HepG2 (cell line): ENCODE results near the gene CMIP. TPM values are rescaled to one million over a fixed set of nuclear protein-coding genes. Genes with fewer than 3 reads are reported as not detected.

Source experiments
- ATAC-seq: fragments of 200-7000 bp; cut with Tn5 transposase; 3 replicates; pipeline ENCODE4 v1.9.1; 2020; ENCODE audit warnings: mild to moderate bottlenecking, moderate library complexity
- BruUV-seq: library from RNA; stranded (reverse); fragments of 400-500 nt; replicated peaks from 2 replicates; lab custom pipeline; 2021; lab: Mats Ljungman, UMichigan
- CTCF ChIA-PET: fragments of 300-600 bp; formaldehyde crosslinking; extraction: SDS; loops from one replicate; lab custom pipeline; 2021; ENCODE audit warnings: low total read pairs, inconsistent platforms, low intra/inter-chr PET ratio; lab: Yijun Ruan, JAX
- POLR2A ChIA-PET: fragments of 350-600 bp; sonication (Branson Sonifier 250); formaldehyde crosslinking; loops from one replicate; lab custom pipeline; 2020; ENCODE audit warnings: antibody characterized with exemption, inconsistent platforms; lab: Yijun Ruan, JAX
- DNase-seq: peaks from one replicate; pipeline ENCODE4 v3.0.0-alpha.2; 2015; ENCODE audit warnings: low spot score
- FAIRE-seq: peaks from 3 replicates; lab custom pipeline; 2011; peaks lifted over from hg19 to GRCh38; lab: Jason Lieb, UNC
- H2AFZ ChIP-seq: one replicate; pipeline ENCODE4 v1.6.1; 2011; ENCODE audit warnings: low read length, inconsistent platforms
- H3K27ac ChIP-seq: fragments of 300-600 bp; 3 replicates; pipeline ENCODE4 v1.8.0; 2011; ENCODE audit warnings: mixed run types, mild to moderate bottlenecking, mixed read lengths, low read length, inconsistent platforms; ENCODE audit not compliant: insufficient read depth; ENCODE audit errors: extremely low read length
- H3K27me3 ChIP-seq, 2 experiments: fragments of 200-600 bp in 1 of 2; 2 replicates in 1 of 2; 3 replicates in 1 of 2; pipeline versions ENCODE4 v1.6.0 to v1.8.0; 2011; ENCODE audit warnings: low read length in 2 of 2, mild to moderate bottlenecking in 2 of 2, moderate library complexity in 2 of 2, inconsistent platforms in 1 of 2; ENCODE audit not compliant: insufficient read depth in 2 of 2, control insufficient read depth in 1 of 2
- H3K36me3 ChIP-seq, 2 experiments: fragments of 200-600 bp in 1 of 2; replicated peaks in 1 of 2; 2 replicates in 1 of 2; 3 replicates in 1 of 2; pipeline versions ENCODE4 v1.5.1 to v1.8.0; 2011; ENCODE audit warnings: low read length in 2 of 2, inconsistent platforms in 1 of 2; ENCODE audit not compliant: insufficient read depth in 2 of 2, control insufficient read depth in 1 of 2
- H3K4me1 ChIP-seq: 2 replicates; pipeline ENCODE4 v1.5.1; 2012; ENCODE audit warnings: low read length, inconsistent platforms; ENCODE audit not compliant: insufficient read depth
- H3K4me2 ChIP-seq: 2 replicates; pipeline ENCODE4 v1.6.0; 2011; ENCODE audit warnings: low read depth, low read length, inconsistent platforms
- H3K4me3 ChIP-seq, 3 experiments: fragments of 200-600 bp in 1 of 3; sonication (generic), shearing (Covaris generic) in 1 of 3; replicated peaks in 1 of 3; 2 replicates each; pipeline ENCODE4 v1.5.1; 2011 to 2016; ENCODE audit warnings: low read length in 3 of 3, inconsistent platforms in 2 of 3, low read depth in 2 of 3, mild to moderate bottlenecking in 2 of 3, control low read depth in 1 of 3, mixed read lengths in 1 of 3; ENCODE audit not compliant: insufficient read depth in 1 of 3
- H3K79me2 ChIP-seq: one replicate; pipeline ENCODE4 v1.6.1; 2011; ENCODE audit warnings: low read length, inconsistent platforms; ENCODE audit not compliant: insufficient read depth
- H3K9ac ChIP-seq: 2 replicates; pipeline ENCODE4 v1.6.0; 2011; ENCODE audit warnings: mild to moderate bottlenecking, low read depth, low read length, inconsistent platforms; ENCODE audit not compliant: insufficient read depth
- H3K9me3 ChIP-seq: 2 replicates; pipeline ENCODE4 v1.5.1; 2012; ENCODE audit warnings: mild to moderate bottlenecking, low read length
- H4K20me1 ChIP-seq: 2 replicates; pipeline ENCODE4 v1.6.0; 2011; ENCODE audit warnings: inconsistent platforms, mild to moderate bottlenecking, low read length, moderate library complexity; ENCODE audit not compliant: insufficient read depth
- GATAD1 ChIP-seq: IDR thresholded peaks from 2 replicates; pipeline ENCODE4 v1.6.1; 2016; ENCODE audit warnings: missing genetic modification reagents, missing compliant biosample characterization
- HNF4A ChIP-seq: sonication (generic); formaldehyde crosslinking; IDR thresholded peaks from 2 replicates; pipeline ENCODE4 v1.4.0; 2020; ENCODE audit warnings: missing genetic modification reagents
- HOXA3 ChIP-seq: sonication (generic); formaldehyde crosslinking; IDR thresholded peaks from 2 replicates; pipeline ENCODE4 v1.5.0; 2020; ENCODE audit warnings: missing genetic modification reagents
- KLF13 ChIP-seq: sonication (generic); formaldehyde crosslinking; IDR thresholded peaks from 2 replicates; pipeline ENCODE4 v1.4.0; 2020; ENCODE audit warnings: mild to moderate bottlenecking, missing genetic modification reagents
- MXD4 ChIP-seq: IDR thresholded peaks from 2 replicates; pipeline ENCODE4 v1.6.1; 2016; ENCODE audit warnings: mild to moderate bottlenecking, missing biosample characterization, missing genetic modification reagents
- SMARCC2 ChIP-seq: fragments of 450-650 bp; IDR thresholded peaks from 2 replicates; pipeline ENCODE4 v1.6.1; 2017; ENCODE audit warnings: antibody characterized with exemption, mild to moderate bottlenecking
- ZEB1 ChIP-seq: IDR thresholded peaks from 2 replicates; pipeline ENCODE4 v1.6.1; 2012; ENCODE audit warnings: mild to moderate bottlenecking, low read depth, inconsistent platforms; ENCODE audit not compliant: insufficient replicate concordance
- ZNF274 ChIP-seq: sonication (generic); formaldehyde crosslinking; IDR thresholded peaks from 2 replicates; pipeline ENCODE4 v1.5.1; 2020; ENCODE audit warnings: mild to moderate bottlenecking, missing genetic modification reagents
- ZNF3 ChIP-seq: IDR thresholded peaks from 2 replicates; pipeline ENCODE4 v1.7.0; 2017; ENCODE audit warnings: inconsistent platforms
- ZNF354B ChIP-seq: sonication (generic); formaldehyde crosslinking; IDR thresholded peaks from 2 replicates; pipeline ENCODE4 v1.8.0; 2022; ENCODE audit warnings: mild to moderate bottlenecking, missing genetic modification reagents
- ZNF468 ChIP-seq: sonication (generic); formaldehyde crosslinking; IDR thresholded peaks from 2 replicates; pipeline ENCODE4 v1.8.0; 2022; ENCODE audit warnings: mild to moderate bottlenecking, moderate library complexity, missing genetic modification reagents
- ZNF746 ChIP-seq: sonication (generic); formaldehyde crosslinking; IDR thresholded peaks from 2 replicates; pipeline ENCODE4 v1.8.0; 2022; ENCODE audit warnings: mild to moderate bottlenecking, missing genetic modification reagents
- ZNF782 ChIP-seq: sonication (generic); formaldehyde crosslinking; IDR thresholded peaks from 2 replicates; pipeline ENCODE4 v1.4.0; 2020; ENCODE audit warnings: missing genetic modification reagents, mild to moderate bottlenecking, borderline replicate concordance
- WGBS: methylation state at CpG from one replicate; pipeline ENCODE4 v1.1.6; 2017; ENCODE audit warnings: low lambda C conversion rate; 5-methylcytosine and 5-hydroxymethylcytosine counted together
- in situ Hi-C: cut with HindIII; loops from 2 replicates; pipeline ENCODE4 v1.10.0; 2017; ENCODE audit warnings: low pct_unique_long_range_greater_than_20kb; ENCODE audit not compliant: extremely low pct_ligation_motif_present
- intact Hi-C: fragments of 100-400 bp; cut with micrococcal nuclease; formaldehyde crosslinking; loops from one replicate; pipeline ENCODE4 v1.10.0; 2022; ENCODE audit not compliant: unreplicated experiment
- polyA plus RNA-seq, 8 experiments: library from polyadenylated mRNA; depleted of rRNA in 3 of 8; stranded (reverse) in 7 of 8; unstranded in 1 of 8; fragments of >200 nt; fragmentation: Illumina TruSeq in 4 of 8; extraction: Trizol in 4 of 8; gene quantifications; 2 replicates each; pipeline versions ENCODE4 v1.2.1 to v1.2.3, GENCODE V29; 2011 to 2016; ENCODE audit warnings: low read depth in 4 of 8, missing spikeins in 1 of 8, mixed read lengths in 1 of 8; ENCODE audit not compliant: insufficient read depth in 1 of 8
- total RNA-seq, 5 experiments: library from RNA; depleted of rRNA; stranded (reverse); fragments of >200 nt; fragmentation: Illumina TruSeq; extraction: Trizol; gene quantifications; 2 replicates each; pipeline ENCODE4 v1.2.3, GENCODE V29; 2016; ENCODE audit warnings: low read depth in 1 of 5
- TF ChIP-seq, protein P1 (sequence below): sonication (generic); formaldehyde crosslinking; IDR thresholded peaks from 2 replicates; pipeline ENCODE4 v1.4.0; 2020; ENCODE audit warnings: missing genetic modification reagents
- TF ChIP-seq, protein P2 (sequence below): sonication (generic); formaldehyde crosslinking; IDR thresholded peaks from 2 replicates; pipeline ENCODE4 v1.4.0; 2020; ENCODE audit warnings: missing genetic modification reagents, borderline replicate concordance
- TF ChIP-seq, protein P3 (sequence below): IDR thresholded peaks from 2 replicates; pipeline ENCODE4 v1.6.1; 2016; ENCODE audit warnings: control low read depth
- TF ChIP-seq, protein P4 (sequence below): IDR thresholded peaks from 2 replicates; pipeline ENCODE4 v1.6.1; 2016

The CMIP gene
- total and polyA plus RNA-seq, 2 of the 13 experiments (the other 11 are each of a cell fraction or from before 2014, with no cell fraction given), result 10.9 to 18.1 TPM

DNA sequence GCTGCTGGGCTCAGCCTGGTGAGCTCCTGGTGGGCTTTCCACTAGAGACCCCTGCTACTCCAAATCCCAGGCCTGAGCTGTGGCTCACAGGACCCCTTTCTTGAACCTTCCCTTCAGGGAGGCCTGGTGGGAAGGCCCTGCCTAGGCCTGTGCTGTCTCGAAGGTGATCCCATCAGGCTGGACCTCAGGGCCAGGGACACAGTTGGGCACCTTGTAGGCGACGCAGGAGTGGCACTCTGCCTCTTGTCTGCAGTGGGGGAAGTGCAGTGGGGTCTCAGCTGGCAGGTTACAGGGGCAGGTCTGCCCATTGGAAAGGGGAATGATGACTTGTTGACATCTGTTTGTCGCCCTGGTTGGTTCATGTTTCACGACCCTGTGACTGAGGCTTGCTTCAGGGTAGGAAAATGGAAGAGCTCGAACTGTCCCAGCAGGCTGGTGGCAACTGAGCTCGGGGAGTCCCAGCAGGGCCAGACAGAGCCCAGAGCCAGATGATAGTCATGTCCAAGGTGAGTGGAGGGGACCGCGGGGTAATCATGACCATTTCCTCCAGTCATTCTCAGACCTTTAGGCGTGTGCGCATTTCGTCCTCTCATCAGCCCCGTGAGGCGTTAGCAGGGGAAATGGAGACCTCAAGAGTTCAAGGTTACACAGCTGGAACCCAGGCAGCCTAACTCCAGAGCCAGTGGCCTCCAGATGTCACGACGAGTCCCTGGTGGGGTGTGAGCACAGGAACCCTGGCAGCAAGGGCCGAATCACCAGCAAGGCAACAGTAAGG lies 11.3 kb downstream of the CMIP start:
- Histone ChIP-seq H3K4me3 (peak overlapping the region in 1 of 3 experiments; percentile 42; a peak in 1 of 6 replicates), H3K4me2 (peak overlapping the region; percentile 57), H3K9me3 (no peaks in the 10 kb centered on the region), H3K36me3 (peaks cover 12 to 37% of the 10 kb centered on the region in 2 experiments), H3K79me2 (peaks cover 98% of the 10 kb centered on the region), H3K27me3 (no peaks in the 10 kb centered on the region), H3K9ac (peak overlapping the region; percentile 54), H4K20me1 (peaks cover 83% of the 10 kb centered on the region), H3K27ac (peak overlapping the region; percentile 70), H2AFZ (no peak overlapping the region), H3K4me1 (peaks cover 100% of the 10 kb centered on the region)
- no peak for DNase-seq
- intact Hi-C loops, result loop anchor here (2.0 kb wide), 2 partner anchors 79 to 93 kb away; no protein-coding TSS in a partner anchor
- ChIA-PET CTCF (no interaction called here), POLR2A (interaction anchor here (1.0 to 3.5 kb wide), 12 partner anchors 9 to 113 kb away, joined by 3 to 61 read pairs (median 8); no protein-coding TSS in a partner anchor)
- WGBS, result 83% methylated on average over 15 of the region's 17 CpGs
- no peak for ATAC-seq
- in situ Hi-C loops, result no loop called here
- no peak for FAIRE-seq
- no TSS peak for BruUV-seq
- no peak for TF ChIP-seq ZNF746 (CRISPR knock-in tag)
- TF ChIP-seq MXD4 (CRISPR knock-in tag), result no peak
- TF ChIP-seq, protein P1, sequence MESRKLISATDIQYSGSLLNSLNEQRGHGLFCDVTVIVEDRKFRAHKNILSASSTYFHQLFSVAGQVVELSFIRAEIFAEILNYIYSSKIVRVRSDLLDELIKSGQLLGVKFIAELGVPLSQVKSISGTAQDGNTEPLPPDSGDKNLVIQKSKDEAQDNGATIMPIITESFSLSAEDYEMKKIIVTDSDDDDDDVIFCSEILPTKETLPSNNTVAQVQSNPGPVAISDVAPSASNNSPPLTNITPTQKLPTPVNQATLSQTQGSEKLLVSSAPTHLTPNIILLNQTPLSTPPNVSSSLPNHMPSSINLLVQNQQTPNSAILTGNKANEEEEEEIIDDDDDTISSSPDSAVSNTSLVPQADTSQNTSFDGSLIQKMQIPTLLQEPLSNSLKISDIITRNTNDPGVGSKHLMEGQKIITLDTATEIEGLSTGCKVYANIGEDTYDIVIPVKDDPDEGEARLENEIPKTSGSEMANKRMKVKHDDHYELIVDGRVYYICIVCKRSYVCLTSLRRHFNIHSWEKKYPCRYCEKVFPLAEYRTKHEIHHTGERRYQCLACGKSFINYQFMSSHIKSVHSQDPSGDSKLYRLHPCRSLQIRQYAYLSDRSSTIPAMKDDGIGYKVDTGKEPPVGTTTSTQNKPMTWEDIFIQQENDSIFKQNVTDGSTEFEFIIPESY (CRISPR knock-in tag), result peak; percentile 91
- 0 out of 2 replicates have a peak, but pooled peaks have one; percentile 19 for TF ChIP-seq ZNF354B (CRISPR knock-in tag)
- no peak for TF ChIP-seq ZNF468
- TF ChIP-seq GATAD1, result no peak
- peak; percentile 6 for TF ChIP-seq ZEB1
- TF ChIP-seq SMARCC2, result no peak
- TF ChIP-seq HNF4A, result no peak
- TF ChIP-seq, protein P2, sequence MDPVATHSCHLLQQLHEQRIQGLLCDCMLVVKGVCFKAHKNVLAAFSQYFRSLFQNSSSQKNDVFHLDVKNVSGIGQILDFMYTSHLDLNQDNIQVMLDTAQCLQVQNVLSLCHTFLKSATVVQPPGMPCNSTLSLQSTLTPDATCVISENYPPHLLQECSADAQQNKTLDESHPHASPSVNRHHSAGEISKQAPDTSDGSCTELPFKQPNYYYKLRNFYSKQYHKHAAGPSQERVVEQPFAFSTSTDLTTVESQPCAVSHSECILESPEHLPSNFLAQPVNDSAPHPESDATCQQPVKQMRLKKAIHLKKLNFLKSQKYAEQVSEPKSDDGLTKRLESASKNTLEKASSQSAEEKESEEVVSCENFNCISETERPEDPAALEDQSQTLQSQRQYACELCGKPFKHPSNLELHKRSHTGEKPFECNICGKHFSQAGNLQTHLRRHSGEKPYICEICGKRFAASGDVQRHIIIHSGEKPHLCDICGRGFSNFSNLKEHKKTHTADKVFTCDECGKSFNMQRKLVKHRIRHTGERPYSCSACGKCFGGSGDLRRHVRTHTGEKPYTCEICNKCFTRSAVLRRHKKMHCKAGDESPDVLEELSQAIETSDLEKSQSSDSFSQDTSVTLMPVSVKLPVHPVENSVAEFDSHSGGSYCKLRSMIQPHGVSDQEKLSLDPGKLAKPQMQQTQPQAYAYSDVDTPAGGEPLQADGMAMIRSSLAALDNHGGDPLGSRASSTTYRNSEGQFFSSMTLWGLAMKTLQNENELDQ, result no peak
- TF ChIP-seq ZNF782 (CRISPR knock-in tag), result no peak
- TF ChIP-seq, protein P3, sequence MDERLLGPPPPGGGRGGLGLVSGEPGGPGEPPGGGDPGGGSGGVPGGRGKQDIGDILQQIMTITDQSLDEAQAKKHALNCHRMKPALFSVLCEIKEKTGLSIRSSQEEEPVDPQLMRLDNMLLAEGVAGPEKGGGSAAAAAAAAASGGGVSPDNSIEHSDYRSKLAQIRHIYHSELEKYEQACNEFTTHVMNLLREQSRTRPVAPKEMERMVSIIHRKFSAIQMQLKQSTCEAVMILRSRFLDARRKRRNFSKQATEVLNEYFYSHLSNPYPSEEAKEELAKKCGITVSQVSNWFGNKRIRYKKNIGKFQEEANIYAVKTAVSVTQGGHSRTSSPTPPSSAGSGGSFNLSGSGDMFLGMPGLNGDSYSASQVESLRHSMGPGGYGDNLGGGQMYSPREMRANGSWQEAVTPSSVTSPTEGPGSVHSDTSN (CRISPR knock-in tag), result no peak
- TF ChIP-seq KLF13 (CRISPR knock-in tag), result no peak
- no peak for TF ChIP-seq ZNF3 (CRISPR knock-in tag)
- TF ChIP-seq ZNF274, result no peak
- peak; percentile 52; the same call in 1 of the 2 replicates for TF ChIP-seq HOXA3
- TF ChIP-seq, protein P4, sequence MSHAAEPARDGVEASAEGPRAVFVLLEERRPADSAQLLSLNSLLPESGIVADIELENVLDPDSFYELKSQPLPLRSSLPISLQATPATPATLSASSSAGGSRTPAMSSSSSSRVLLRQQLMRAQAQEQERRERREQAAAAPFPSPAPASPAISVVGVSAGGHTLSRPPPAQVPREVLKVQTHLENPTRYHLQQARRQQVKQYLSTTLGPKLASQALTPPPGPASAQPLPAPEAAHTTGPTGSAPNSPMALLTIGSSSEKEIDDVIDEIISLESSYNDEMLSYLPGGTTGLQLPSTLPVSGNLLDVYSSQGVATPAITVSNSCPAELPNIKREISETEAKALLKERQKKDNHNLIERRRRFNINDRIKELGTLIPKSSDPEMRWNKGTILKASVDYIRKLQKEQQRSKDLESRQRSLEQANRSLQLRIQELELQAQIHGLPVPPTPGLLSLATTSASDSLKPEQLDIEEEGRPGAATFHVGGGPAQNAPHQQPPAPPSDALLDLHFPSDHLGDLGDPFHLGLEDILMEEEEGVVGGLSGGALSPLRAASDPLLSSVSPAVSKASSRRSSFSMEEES (CRISPR knock-in tag), result no peak
